Kidney (tissue), 14 donors: ENCODE data around the gene WNT7A. TPM values are rescaled to one million over a fixed set of nuclear protein-coding genes. Genes with fewer than 3 reads are reported as not detected.

Experiments
- DNase-seq, 5 donors: peaks; one replicate each; pipeline ENCODE4 v3.0.0-alpha.2; 2013 to 2020
- FAIRE-seq: peaks from 2 replicates; lab custom pipeline; 2012; peaks lifted over from hg19 to GRCh38; lab: Jason Lieb, UNC
- H3K27ac ChIP-seq, 2 donors: one replicate each; pipeline ENCODE4 v1.7.0; 2013; ENCODE audit warnings: low read depth in 2 of 2, low read length in 2 of 2, inconsistent platforms in 1 of 2
- H3K27me3 ChIP-seq: one replicate; pipeline ENCODE4 v1.7.1; 2013; ENCODE audit warnings: low read length, inconsistent platforms; ENCODE audit not compliant: control insufficient read depth, insufficient read depth
- H3K36me3 ChIP-seq, 3 donors: one replicate each; pipeline versions ENCODE4 v1.7.0 to v1.7.1; 2013; ENCODE audit warnings: low read length in 3 of 3, control low read depth in 1 of 3, inconsistent platforms in 1 of 3; ENCODE audit not compliant: insufficient read depth in 3 of 3, control insufficient read depth in 2 of 3
- H3K4me1 ChIP-seq, 3 donors: one replicate each; pipeline versions ENCODE4 v1.7.0 to v1.7.1; 2013; ENCODE audit warnings: low read length in 3 of 3, inconsistent platforms in 1 of 3, low read depth in 1 of 3; ENCODE audit not compliant: control insufficient read depth in 2 of 3, insufficient read depth in 2 of 3
- H3K4me3 ChIP-seq, 3 donors: one replicate each; pipeline versions ENCODE4 v1.7.0 to v1.8.1; 2013; ENCODE audit warnings: low read length in 3 of 3, control low read depth in 1 of 3, inconsistent platforms in 1 of 3
- H3K9ac ChIP-seq, 3 donors: one replicate each; pipeline versions ENCODE4 v1.7.0 to v1.7.1; 2013; ENCODE audit warnings: low read length in 3 of 3, control low read depth in 1 of 3, inconsistent platforms in 1 of 3
- H3K9me3 ChIP-seq, 3 donors: one replicate each; pipeline versions ENCODE4 v1.7.0 to v1.7.1; 2013; ENCODE audit warnings: low read length in 3 of 3, control low read depth in 1 of 3, inconsistent platforms in 1 of 3; ENCODE audit not compliant: control insufficient read depth in 2 of 3, insufficient read depth in 1 of 3
- CTCF ChIP-seq: IDR thresholded peaks from 3 replicates; pipeline ENCODE4 v1.5.1; 2012; ENCODE audit warnings: mild to moderate bottlenecking, moderate library complexity, borderline replicate concordance; ENCODE audit not compliant: insufficient read depth; ENCODE audit errors: extremely low read depth
- intact Hi-C: fragments of 100-400 bp; cut with DNase I; formaldehyde crosslinking; loops from one replicate; pipeline ENCODE4 v1.11.1; 2022
- polyA plus RNA-seq: library from polyadenylated mRNA; stranded (reverse); fragments of 350-450 nt; fragmentation: Illumina TruSeq; extraction: RNeasy Lipid Tissue Mini Kit (QIAGEN cat#74804); gene quantifications from one replicate; pipeline ENCODE4 v1.2.3, GENCODE V29; 2014; ENCODE audit warnings: low read depth, low replicate concordance; ENCODE audit not compliant: insufficient read depth
- total RNA-seq: library from RNA; stranded (reverse); fragmentation: NEBNext Ultra II Directional; extraction: Animal tissue kit (Norgen Biotek cat#: 25700); gene quantifications from one replicate; pipeline ENCODE4 v1.2.1, GENCODE V29; 2021
- donor health status: control.
- donor health status: control.
- donor health status: control.
- donor health status: control.
- donor health status: control.
- donor health status: DM: yes; HTN: yes; CAD: no.
- donor health status: Normal renal cell carcinoma (clear cell type).

WNT7A gene
- total and polyA plus RNA-seq, 2 donors from 2014 or later: 0.13 to 3.3 TPM

- peaks cover 0 to 81% (median 36%) of the 10 kb centered on the region in 3 donors for H3K9me3 ChIP-seq
- no peak for FAIRE-seq
These were observed 22.9 kb upstream of the WNT7A start for GRCh38 chr3:13902648-13903238.

GRCh38 chr3:13901935-13902584, 22.2 kb upstream of the WNT7A start:
- no peak overlapping the region for H3K27ac ChIP-seq
- peaks cover 0 to 80% (median 36%) of the 10 kb centered on the region in 3 donors for H3K9me3 ChIP-seq
- H3K4me1 ChIP-seq: no peaks in the 10 kb centered on the region
- H3K9ac ChIP-seq: no peak overlapping the region
- no peaks in the 10 kb centered on the region for H3K36me3 ChIP-seq
- no peak for TF ChIP-seq CTCF
- no peak for DNase-seq
- FAIRE-seq: no peak
- H3K27me3 ChIP-seq: no peaks in the 10 kb centered on the region
- no peak overlapping the region for H3K4me3 ChIP-seq
- intact Hi-C loops: no loop called here

More at GRCh38 chr3:13902648-13903238, 22.9 kb upstream of the WNT7A start:
- H3K27me3 ChIP-seq: no peaks in the 10 kb centered on the region
- H3K4me3 ChIP-seq: no peak overlapping the region
- H3K36me3 ChIP-seq: no peaks in the 10 kb centered on the region
- TF ChIP-seq CTCF: no peak
- no peaks in the 10 kb centered on the region for H3K4me1 ChIP-seq
- no peak for DNase-seq
- H3K9ac ChIP-seq: no peak overlapping the region
- intact Hi-C loops: no loop called here
- H3K27ac ChIP-seq: no peak overlapping the region

- no peaks in the 10 kb centered on the region for H3K36me3 ChIP-seq
- DNase-seq (peak in 2 of 5 donors; percentile 19 to 43), FAIRE-seq (no peak)
- peaks cover 0 to 9% (median 5%) of the 10 kb centered on the region in 3 donors for H3K4me1 ChIP-seq
- intact Hi-C loops: no loop called here
- H3K9ac ChIP-seq: no peak overlapping the region
- H3K4me3 ChIP-seq: no peak overlapping the region
- no peak for TF ChIP-seq CTCF
- no peak overlapping the region for H3K27ac ChIP-seq
- peaks cover 0 to 44% (median 13%) of the 10 kb centered on the region in 3 donors for H3K9me3 ChIP-seq
- no peaks in the 10 kb centered on the region for H3K27me3 ChIP-seq
These were observed 18.5 kb upstream of the WNT7A start for GRCh38 chr3:13898346-13898745.
